Skin epidermis (tissue), 12 donors: Measurements from ENCODE around the gene FANCM.
"Not testable (repeated sequence)": the region's sequence is repeated elsewhere in the genome, so short reads cannot be mapped to it uniquely, and the experiment has no call there.

ENCODE experiments used
- H3K27ac ChIP-seq, 21 experiments: fragments of 200-600 bp; sonication (generic) in 11 of 21; one replicate each; pipeline ENCODE4 v1.5.0; 2020; ENCODE audit warnings: mild to moderate bottlenecking in 3 of 21, inconsistent platforms in 2 of 21, moderate library complexity in 2 of 21
- H3K4me3 ChIP-seq, 7 experiments: fragments of 200-600 bp; sonication (generic) in 2 of 7; one replicate each; pipeline ENCODE4 v1.5.0; 2020; ENCODE audit warnings: inconsistent platforms in 2 of 7, mild to moderate bottlenecking in 2 of 7, moderate library complexity in 1 of 7

The FANCM gene

DNA sequence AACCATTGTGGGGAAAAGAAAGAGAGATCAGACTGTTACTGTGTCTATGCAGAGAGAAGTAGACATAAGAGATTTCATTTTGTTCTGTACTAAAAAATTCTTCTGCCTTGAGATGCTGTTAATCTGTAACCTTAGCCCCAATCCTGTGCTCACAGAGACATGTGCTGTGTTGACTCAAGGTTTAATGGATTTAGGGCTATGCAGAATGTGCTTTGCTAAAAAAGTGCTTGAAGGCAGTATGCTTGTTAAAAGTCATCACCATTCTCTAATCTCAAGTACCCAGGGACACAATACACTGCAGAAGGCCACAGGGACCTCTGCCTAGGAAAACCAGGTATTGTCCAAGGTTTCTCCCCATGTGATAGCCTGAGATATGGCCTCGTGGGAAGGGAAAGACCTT, 78.0 kb downstream of the FANCM start:
- not testable (repeated sequence) for H3K27ac ChIP-seq, H3K4me3 ChIP-seq

GRCh38 chr14:45214341-45214740, 78.6 kb downstream of the FANCM start:
- not testable (repeated sequence) for H3K27ac ChIP-seq, H3K4me3 ChIP-seq

DNA sequence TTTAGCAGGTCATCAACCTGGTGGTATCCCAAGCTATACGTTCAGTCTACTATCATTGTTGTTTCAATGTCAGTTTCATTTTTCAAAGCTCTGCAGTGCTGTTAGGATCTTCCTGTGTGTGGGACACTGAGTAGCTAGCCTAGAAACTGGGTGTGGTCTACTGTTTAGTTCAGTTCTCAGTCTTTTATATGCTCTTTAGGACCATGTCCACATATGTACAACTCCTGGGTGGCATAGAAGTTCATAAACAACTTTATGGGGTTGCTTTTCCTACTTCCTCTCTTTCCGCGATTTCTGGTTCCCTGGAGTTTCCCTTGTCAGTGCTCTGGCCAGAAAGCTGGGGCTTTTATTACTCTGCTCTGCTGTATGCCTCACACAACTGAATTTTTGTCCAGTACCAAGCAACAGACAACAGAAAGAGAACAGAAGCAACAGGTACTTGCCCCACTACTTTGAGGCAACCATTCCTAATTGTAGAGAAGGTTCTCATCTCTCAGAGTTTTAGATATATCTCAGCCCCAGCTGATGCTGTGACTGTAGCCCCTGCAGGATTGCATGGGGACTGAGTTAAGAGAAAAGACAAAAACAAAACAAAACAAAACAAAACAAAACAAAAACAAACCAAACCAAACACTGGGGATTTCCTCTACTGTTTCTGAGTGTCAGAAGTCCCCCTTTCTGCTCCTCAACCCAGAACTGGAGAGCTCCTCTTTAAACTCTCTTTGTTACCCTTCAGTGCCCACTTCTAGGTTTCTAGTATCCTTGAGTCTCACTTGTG, 86.9 kb downstream of the FANCM start:
- no peak overlapping the region for H3K4me3 ChIP-seq
- H3K27ac ChIP-seq = no peak overlapping the region

GRCh38 chr14:45227566-45227965, 91.8 kb downstream of the FANCM start:
- H3K27ac ChIP-seq = no peak overlapping the region

DNA sequence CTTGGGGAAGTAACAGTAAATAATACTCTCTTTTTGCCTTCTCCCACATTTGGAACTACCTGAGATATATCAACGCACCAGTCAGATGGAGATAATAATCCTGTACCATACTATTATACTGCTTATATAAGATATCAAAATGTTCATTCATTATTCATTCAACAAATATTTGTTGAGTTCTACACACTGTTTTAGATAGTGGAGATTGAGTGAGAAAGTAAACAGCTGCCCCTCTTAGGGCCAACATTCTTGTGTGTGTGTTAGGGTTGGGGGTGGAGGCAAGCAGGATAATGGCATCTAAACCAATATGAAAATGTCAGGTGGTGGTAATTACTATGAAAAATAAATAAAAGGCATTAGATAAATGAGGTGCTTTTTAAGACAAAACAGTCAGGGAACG, 103.3 kb downstream of the FANCM start:
- H3K4me3 ChIP-seq = no peak overlapping the region

More at GRCh38 chr14:45227566-45227965, 91.8 kb downstream of the FANCM start:
- H3K4me3 ChIP-seq = no peak overlapping the region

DNA sequence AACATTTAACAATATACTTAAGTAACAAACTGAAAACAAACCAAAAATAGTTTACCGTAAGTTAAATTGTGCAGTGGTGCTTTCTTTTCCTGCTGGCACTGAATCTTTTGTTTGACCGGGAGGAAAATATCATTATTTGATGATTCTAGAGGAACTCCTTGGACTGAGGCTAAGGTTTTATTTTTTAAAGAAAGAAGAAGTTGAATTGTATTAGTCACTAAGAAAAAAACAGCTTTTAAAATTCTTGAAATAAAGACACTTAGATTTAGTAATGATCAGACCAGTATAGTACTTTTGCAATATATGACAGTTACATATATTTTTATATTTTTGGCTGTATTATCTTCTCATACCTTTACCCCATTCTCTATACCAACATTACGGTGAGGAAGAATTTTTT, 107.0 kb downstream of the FANCM start:
- peak overlapping the region in 1 of 7 experiments; percentile 11 for H3K4me3 ChIP-seq
- H3K27ac ChIP-seq = peak overlapping the region in 14 of 21 experiments; percentile 4 to 72 (median 36)

More for the DNA sequence above, 103.3 kb downstream of the FANCM start:
- H3K27ac ChIP-seq = no peak overlapping the region

GRCh38 chr14:45246151-45246550, 110.4 kb downstream of the FANCM start:
- Histone ChIP-seq H3K4me3 (no peak overlapping the region), H3K27ac (peak overlapping the region in 1 of 21 experiments; percentile 4)

- H3K4me3 ChIP-seq = no peak overlapping the region
- peak overlapping the region in 1 of 21 experiments; percentile 4 for H3K27ac ChIP-seq
These were observed 111.0 kb downstream of the FANCM start for GRCh38 chr14:45246691-45247090.

DNA sequence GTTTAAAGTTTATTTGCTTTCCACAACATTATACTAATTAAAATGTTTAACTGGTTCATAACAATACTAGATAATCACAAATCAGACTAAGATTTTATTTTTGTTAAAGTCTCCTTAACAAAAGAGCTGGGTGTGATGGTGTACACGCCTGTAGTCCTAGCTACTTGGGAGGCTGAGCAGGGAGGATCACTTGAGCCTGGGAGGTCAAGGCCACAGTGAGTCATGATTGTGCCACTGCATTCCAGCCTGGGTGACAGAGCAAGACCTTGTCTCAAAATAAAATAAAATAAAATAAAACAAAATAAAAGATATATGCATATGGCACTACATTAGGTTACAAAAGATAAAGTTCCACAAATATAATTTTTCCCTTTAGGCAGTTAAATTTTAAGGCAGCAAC, 111.7 kb downstream of the FANCM start:
- no peak overlapping the region for H3K27ac ChIP-seq
- H3K4me3 ChIP-seq = no peak overlapping the region

DNA sequence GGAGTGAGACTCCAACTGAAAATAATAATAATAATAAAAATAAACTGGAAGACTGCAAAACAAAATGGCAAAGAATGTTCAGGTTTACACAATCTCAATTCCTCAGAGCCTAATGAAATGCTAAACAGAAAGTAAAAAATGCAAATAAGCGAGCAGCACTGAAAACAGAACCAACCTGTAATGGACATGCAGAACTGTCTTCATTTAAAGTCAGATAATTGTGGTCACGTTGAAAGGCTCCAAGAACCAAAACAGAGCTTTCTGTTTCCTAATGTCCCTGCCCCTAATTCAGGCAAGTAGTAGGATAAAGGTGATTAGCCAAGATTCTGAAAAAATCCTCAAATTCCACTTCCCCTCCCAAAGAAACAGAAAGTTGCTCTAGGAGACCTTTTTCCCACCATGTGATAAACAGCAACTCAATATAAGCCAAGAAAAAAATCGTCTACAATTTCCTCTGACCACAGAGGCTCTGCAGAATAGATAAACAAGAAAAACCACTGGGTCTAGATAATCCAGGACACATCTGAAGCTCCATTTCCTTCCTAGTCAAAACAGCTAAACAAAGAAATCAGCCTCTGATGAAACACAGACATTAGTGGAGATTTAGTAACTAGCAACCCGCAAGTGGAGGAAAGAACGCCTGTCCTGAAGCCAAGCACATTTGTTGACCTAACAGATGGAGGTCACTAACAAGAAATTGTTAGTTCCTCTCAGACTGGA, 114.3 kb downstream of the FANCM start:
- peak overlapping the region in 18 of 21 experiments; percentile 8 to 78 (median 44) for H3K27ac ChIP-seq
- no peak overlapping the region for H3K4me3 ChIP-seq
